GM18499 (cell line): ENCODE data around the gene GNLY.
"Not testable (repeated sequence)": the region's sequence is repeated elsewhere in the genome, so short reads cannot be mapped to it uniquely, and the experiment has no call there.

Experiments used
- ATAC-seq: cut with Tn5 transposase; IDR thresholded peaks from one replicate; pipeline ENCODE4 v1.9.1; 2021; ENCODE audit warnings: moderate number of reproducible peaks; ENCODE audit not compliant: insufficient read depth, unreplicated experiment

Gene GNLY

DNA sequence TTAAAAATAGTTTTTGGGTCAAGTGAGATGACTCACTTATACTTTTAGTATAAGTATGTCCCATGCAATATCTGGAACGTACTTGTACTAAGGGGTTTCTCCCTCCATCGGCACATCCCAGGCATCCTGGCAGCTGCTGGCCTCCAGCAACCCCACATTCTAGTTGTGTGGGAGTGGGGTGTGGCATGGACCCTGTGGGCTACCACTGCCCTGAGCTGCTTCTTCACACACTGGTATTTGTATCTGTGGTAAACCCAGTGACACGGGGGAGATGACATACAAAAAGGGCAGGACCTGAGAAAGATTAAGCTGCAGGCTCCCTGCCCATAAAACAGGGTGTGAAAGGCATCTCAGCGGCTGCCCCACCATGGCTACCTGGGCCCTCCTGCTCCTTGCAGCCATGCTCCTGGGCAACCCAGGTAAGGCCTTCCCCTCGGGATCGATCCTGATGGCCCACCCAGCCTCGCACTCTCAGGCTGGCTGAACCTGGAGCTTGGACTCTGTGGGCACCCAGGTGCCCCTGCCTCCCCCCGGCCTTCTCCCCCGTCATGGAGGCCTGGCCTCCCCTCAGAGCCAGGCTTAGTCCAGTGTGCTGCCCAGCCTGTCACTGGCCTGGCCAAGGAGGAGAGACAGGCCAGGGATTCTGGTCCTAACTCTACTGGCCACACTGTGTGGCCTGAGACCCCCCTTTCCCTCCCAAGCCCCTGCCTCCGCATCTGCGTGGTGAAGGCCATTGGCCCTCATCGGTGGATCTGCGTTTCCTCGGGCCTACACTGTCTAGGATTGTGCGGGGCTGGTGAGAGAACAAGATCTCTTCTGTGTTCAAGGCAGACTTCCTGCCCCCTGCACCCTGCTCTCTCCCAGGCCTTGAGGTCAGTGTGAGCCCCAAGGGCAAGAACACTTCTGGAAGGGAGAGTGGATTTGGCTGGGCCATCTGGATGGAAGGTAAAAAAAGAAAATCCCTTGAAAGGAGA is at the start of gene GNLY:
Gene GNLY, plus strand, starts transcription at position 307 of the 974 bp plus-strand sequence. Its CDS starts 61 bp downstream, at position 368.
- ATAC-seq: no peak

DNA sequence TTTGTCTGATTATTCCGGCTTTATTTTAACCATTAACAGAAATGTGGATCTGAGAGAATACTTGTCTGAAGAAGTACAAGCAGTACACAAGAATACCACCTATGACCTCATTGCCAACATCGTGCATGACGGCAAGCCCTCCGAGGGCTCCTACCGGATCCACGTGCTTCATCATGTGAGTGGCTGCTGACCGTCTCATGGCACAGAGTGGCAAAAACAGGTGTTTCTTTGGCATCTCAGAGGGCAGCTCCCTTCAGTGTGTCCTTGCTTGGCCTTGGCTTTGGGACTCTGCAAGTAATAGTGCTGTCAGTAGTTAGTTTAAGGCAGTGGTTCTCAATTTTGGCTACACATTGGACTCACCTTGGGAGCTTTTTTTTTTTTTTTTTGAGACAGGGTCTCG is 49.2 kb upstream of the GNLY start:
- no peak for ATAC-seq

DNA sequence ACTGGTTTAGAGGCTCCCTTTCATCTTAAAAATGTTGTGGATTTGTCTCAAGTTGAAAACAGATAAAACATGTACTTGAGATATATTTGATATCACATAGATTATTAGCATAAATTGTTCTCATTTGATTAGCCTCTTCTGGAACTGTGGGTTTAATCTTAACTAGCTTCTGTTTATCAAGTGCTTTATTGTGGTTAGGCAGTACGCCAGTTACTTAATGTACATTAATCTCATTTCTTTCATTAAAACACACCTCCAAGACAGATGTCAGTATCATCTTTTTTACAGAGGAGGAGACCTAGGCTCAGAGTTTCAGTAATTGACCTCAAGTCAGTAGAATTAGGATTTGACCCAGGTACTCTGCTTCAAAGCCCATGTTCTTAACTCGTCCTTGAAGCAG is 48.0 kb upstream of the GNLY start:
- no peak for ATAC-seq

DNA sequence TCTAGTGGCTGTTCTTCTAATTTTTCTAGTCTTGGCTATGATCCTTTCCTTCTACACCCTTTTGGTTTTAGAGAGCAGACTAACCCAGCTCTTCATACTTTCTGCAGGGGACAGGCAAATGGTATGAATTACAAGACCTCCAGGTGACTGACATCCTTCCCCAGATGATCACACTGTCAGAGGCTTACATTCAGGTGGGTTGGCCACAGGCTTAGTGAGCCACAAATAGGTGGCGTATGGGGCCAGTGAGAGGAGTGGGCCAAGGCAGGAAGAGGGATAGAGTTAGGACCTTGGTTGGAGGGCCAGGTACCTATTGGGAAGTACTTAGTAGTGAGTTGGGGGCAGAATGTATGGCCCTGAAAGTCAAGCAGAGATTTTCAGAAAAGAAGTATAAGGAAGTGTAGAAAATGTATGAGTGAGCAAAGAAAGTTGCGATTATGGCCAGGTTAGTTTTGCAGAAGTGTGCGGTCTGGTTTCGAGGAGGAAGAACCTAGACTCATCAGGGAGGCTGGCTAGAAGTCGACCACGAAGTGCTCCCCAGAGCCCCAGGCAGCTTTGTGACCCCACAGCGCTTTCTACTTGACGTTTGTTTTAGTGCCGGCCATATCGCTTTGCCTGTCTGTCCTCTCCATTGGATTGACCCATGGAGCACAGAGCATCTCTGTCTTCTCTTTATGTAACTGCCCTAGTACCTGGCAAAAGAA is 46.2 kb upstream of the GNLY start:
- peak; percentile 68 for ATAC-seq

DNA sequence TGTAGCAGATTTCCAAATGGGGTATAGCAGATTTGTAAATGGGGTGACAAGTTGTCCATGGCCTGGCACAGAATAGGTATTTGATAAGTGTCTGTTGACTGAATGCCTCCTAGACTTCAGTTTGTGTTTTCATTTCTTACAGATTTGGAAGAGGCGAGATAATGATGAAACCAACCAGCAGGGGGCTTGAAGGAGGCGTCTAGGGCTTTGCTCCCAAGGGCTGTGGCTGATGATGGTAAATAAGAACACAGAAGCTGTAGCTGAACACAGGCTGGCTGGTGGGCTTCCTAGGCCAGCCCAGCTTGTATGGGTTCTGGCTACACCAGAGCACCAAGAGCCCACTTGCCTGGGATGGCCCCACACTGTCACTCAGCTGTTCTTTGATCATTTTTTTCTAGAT is 45.5 kb upstream of the GNLY start:
- ATAC-seq: no peak

DNA sequence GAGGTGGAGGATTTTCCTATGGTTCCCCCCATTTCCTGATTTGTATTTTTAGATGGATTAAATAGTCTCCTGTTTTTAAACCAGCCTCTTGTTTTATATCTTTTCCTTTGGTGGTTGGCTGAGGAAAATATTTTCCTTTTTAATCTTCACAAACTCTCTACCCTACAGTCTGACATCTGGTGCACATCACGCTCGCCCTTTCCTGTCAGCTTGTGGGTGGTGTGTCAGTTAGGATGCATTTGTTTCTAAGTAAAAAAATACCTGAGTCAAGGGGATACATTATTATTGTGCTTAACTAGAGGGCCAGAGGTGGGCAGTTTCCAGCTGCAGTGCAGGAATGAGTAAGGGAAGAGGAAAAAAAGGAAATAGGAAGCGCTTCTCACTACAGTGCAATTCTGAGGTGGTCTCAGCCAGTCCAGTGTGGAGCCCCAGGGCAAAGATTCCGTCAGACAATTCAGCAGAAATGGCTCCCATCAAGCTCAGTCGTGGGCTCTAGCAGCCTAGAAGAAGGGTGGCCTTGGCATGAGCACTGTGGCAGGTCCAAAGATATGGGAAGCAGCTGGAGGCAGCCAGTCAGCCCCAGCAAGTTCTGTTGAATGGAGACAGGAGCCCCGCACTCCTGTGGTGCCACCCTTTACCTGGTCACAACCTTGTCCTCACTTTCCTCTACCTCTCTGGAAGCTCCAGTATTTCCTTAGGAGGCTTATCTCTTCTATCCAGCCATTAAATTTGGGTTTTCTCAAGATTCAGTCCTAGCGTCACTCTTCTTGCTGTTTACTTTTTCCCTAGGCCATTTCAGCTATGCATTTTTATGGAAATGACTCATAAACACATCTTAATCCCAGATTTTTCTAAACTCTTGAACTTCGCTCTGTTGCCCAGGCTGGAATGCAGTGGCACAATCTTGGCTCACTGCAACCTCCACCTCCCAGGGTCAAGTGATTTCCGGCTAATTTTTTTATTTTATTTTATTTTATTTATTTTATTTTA is 44.7 kb upstream of the GNLY start:
- ATAC-seq: no peak

DNA sequence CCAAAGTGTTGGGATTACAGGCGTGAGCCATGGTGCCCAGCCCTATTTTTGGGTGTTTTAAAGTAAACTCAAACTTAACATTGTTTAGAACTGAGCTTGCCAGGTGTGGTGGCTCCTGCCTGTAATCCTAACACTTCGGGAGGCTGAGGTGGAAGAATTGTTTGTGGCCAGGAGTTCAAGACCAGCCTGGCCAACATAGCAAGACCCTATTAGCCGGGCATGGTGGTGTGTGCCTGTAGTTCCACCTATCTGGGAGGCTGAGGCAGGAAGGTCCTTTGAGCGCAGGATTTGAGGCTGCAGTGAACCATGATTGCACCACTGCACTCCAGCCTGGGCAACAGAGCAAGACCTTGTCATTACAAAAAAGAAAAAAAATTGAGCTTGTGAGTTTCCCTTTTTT is 43.7 kb upstream of the GNLY start:
- no peak for ATAC-seq

DNA sequence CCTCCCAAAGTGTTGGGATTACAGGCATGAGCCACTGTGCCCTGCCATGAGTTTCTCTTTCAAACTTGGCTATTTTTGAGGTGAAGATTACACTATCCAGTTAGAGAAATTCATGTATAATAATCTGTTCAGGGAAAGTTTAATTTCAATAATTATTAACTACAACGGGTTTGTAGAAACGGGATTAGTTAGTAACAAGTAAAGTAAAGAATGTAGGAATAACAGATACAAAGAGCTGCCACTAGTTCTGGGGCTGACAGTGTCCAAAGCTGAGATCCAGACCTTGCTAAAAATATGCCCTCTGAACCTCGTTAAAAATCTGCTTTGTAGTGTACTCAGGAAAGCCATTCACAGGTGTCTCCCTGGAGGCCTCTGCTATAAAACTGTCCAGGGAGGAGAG is 43.1 kb upstream of the GNLY start:
- ATAC-seq: no peak

DNA sequence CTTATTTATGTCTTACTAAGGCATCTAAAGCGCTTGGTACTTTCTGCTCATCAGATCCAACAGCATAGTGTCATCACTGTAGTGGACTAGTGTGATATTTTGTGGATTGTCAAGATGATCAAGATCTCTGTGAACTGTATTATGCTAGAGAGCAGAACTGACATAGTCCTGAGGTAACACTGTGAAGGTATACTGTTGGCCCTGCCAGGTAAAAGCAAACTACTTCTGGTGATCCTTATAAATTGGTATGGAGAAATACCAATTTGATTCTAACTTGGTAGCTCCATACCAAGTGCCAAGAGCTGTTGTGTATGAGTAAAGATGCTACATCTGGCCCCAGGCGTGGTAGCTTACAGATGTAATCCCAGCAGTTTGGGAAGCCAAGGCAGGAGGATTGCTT is 42.1 kb upstream of the GNLY start:
- no peak for ATAC-seq

DNA sequence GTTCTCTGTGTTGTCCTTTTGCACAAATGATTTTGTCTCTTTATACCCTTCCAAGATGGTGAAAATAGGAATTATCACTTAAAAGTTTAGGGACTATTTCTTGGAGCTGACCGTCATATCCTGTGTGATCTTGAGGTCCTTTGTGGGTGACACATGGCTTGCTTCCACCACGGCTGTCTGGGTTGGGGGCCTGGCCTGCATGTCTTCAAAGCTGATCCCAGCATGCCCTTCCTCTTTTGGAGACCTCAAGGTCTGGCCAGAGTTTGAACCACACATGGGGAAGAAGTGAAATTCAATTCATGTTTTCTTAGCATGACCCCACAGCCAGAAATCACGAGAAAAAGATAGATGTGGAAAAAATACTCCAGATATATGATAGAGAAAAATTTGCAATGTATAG is 40.2 kb upstream of the GNLY start:
- no peak for ATAC-seq

DNA sequence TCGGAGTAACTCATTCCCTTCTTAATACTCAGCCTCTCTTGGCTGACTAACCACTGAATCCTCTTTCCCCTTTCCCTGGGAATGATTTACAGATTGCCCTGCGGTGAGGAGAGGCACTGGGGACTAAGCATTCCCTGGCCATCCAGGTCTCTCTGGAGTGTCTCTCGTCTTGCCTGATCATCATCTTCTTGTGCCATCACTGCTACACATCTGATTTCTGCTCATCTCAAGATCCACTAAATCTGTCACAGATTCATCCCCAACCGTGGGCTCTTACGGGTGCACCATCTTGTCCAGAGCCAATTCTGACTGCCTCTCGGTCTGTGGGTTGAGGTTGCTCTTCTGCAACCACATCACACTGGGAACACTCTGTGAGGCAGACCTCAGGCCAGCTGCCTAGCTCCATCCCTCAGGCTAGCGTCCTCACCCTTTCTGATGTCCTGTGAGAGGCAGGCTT is 38.2 kb upstream of the GNLY start:
- no peak for ATAC-seq

DNA sequence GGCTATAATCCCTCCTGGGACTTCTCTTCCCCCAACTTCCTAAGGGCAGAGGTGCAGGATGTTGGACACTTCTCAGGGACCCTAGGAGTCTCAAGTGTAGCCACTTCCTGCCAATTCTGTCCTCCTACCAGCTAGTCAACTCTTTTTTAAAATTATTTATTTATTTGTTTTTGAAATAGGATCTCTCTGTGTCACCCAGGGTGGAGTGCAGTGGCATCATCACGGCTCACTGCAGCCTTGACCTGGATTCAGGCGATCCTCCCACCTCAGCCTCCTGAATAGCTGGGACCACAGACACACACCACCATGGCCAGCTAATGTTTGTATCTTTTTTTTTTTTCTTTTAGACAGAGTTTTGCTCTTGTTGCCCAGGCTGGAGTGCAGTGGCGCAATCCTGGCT is 37.7 kb upstream of the GNLY start:
- no peak for ATAC-seq

DNA sequence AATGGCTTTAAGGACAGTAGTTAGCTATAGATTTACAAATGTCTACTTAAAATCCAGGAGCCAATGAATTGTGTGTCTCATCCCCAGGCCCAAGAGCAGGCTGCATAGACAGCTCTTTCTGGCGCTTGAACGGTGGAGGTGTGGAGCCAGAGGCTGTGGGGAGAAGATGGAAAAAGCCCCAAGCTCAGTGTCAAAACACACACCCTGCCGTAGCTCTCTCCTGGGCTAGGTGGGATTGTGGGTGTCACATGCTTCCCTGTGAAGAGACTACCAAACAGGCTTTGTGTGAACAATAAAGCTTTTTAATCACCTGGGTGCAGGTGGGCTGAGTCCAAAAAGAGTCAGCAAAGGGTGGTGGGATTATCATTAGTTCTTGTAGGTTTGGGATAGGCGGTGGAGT is 36.8 kb upstream of the GNLY start:
- not testable (repeated sequence) for ATAC-seq

DNA sequence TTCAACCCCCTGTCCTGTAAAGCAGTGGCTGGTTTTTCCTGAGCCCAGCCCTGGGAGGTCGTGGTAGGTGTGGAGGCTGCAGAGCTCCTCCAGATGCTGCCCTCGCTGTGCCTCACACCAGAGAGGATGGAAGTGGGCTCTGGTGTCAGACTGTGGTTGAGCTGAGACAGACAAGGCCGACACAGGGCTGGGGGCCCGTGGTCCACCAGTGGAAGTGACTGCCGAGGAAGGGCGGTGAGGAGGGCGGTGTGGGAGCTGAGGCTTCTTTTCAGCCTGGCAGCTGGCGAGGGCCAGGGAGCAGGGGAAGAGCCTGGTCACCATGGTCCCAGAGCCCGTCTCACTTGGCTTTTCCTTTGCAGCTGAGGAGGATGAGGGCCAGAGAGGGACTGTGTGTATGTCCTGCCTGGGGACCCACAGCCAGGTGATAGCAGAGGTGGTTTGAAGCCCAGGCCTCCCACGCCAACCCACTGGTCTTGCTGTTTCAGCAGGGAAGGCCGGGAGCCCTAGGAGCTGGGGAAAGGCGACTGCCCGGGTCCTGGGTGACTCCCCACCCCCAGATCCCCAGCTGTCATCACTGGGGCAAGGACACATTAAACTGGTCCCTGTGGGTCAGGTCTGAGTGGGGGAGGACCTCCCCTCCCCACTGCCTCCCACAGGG is 34.7 kb upstream of the GNLY start:
- no peak for ATAC-seq

DNA sequence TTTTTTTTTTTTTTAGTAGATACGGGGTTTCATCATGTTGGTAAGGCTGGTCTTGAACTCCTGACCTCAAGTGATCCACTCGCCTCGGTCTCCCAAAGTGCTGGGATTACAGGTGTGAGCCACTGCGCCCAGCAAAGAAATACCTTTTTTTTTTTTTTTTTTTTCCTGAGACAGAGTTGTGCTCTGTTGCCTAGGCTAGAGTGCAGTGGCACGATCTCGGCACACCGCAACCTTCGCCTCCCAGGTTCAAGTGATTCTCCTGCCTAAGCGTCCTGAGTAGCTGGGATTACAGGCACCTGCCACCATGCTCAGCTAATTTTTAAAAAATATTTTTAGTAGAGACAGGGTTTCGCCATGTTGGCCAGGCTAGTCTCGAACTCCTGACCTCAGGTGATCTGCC is 33.9 kb upstream of the GNLY start:
- ATAC-seq: not testable (repeated sequence)

DNA sequence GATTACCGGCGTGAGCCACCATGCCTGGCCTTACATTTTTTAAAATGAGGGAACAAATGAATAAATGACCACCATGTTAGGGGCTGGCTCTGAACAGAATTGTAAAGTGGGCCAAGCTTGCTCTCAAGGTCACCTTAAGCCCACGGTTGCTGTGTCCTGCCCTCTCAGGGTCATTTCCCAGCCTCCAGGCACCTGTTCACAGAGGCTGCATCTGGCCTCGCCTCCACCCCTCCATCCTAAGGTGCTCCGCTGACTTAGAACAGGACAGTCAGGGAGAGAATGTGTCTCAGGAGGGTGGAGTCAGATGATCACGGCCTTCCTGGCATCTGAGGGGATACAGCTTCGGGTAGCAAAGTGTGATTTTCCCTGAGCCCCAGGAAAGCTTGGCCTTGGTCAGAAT is 33.4 kb upstream of the GNLY start:
- no peak for ATAC-seq

DNA sequence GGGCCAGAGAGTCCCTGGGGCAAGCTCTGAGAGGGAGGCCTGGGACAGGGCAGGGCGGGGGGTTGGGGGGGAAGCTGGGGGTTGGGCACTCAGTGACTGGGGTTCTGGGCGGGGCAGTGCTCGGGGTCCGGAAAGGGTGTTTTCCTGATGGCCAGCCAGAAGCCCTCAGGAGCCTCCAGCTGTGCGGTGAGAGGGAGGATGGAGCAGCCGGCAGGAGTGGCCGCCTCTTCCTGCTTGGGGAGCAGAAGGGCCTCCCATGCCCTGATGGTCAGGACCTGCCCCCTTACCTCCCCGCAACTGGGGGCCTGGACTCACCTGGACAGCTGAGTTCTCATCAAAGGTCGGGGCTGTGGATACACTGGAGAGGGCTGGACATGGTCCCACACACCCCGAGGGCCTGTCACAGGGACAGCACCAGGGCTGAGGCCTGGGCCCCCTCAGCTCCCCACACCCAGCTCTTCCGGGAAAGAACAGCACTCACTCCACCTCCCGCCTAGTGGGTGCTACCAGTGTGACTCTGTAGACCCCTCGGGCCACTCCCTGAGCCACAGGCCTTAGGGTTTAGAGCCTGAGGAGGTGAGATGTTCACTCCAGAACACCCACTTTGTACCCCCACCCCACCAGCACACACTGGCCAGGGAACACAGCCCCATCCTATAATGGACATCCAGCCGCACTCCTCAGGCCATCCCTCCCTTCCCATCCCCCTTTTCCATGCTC is 32.9 kb upstream of the GNLY start:
- no peak for ATAC-seq

DNA sequence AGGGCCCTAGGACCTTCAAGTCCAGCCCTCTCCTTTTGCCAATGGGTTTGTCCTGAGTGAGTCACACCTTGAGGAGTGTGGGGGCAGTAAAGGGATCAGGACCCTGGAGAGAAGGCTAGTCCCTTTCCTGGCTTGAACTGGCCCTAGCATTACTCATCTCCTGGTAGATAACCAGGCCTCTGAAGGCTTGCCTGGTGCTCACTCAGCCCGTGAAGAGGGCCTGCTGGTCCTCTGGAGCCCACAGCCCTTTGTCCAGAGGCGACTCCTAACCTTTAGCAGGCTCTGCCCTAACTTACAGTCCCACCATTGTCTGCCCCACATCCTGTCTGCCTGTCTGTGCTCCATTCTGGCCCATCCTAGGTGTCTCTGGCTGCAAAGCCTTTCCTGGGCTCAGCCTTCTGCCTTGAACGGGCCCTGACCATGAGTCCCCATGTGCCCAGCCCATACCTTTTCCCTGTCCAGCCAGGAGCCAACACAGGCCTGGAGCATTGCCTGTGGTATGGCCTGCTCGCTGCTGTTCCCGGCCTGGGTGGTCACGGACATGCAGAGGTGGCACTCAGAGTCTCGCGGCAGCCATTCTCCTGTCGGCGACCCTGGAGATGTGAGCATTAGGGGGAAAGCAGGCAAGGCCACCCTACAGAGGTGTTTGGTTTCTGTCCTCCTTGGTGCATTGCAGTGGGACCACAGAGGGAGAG is 31.1 kb upstream of the GNLY start:
- no peak for ATAC-seq
